ENCODE results near the gene CLEC2L.

The CLEC2L gene

DNA sequence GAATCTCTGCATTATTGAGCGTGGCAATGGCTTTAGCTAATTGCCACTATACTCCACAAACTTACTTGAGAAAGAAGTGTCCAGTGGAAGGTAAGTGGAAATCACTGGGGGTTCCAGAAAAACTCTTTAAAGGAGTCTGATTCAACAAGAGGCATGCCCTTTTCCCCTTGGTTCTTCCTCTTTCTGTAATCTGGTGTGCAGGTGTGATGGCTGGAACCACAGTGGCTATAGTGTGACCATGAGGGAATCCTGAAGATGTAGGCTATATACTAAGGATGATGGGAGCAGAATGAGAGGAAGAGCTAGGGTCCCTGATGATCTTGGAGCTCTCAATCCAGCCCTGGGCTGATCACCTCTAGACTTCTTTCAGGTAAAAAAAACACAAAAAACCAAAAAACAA lies 2.0 kb upstream of the CLEC2L start:
- in situ Hi-C loops (cut with MboI; ENCODE audit: low sequenced_read_pairs) = loop anchor here (25.0 kb wide), 1 partner anchor 491 kb away; no protein-coding TSS in a partner anchor

DNA sequence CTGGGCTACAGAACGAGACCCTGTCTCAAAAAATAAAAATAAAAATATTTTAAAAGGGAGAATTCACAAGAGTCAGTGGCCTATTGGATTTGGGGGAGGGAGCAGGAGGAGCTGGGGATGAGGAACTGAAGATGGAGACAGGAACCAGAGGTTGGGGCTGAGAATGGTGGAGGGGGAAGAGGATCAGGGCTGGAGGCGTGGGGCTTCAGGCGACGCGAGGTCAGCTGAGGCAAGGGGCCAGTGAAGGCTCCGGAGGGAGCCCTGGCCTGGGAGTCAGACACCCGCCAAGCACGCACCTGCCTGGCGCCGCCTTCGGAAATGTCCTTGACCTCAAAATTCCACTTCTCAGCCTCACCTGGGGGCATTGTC lies 671 bp upstream of the CLEC2L start:
- in situ Hi-C loops (cut with MboI; ENCODE audit: low sequenced_read_pairs) = loop anchor here (25.0 kb wide), 1 partner anchor 489 kb away; no protein-coding TSS in a partner anchor

DNA sequence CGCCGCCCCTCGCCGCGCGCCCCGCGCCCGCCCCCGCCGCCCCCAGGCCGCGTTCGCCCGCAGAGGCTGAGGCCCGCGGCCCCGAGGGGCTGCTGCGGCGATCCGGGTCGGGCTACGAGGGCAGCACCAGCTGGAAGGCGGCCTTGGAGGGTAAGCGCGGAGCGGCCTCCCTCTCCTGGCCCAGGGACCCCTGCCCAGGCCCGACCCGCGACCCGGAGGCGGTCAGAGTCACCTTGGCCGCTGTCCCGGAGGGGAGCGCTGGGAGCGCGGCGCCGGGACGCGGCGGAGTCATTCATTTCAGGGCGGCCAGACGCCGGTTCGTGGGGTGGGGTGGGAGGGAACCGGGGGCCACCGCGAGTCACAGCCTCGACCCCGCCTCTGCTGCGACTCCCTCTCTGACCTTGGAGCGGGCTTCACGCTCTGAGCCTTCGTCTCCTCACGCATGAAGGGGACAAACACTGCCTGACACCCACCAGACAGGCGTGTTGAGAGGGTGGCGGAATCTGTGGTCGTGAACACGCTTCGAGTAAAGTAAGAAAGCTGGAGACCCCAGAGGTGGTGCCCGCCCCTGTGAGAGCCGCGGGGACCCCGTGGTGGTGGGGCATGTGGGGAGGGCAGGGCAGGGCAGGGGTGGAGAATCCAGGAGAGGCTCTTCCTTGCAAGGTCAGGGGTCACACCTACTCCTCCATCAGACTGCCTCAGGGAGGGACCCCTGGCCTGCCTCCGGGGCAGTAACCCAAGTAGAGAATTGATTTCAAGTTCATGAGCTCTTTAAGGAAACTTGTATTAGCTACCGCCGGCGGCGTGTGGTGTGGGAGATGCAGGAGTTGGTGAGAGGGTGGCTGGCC lies 707 bp downstream of the CLEC2L start:
- in situ Hi-C loops (cut with MboI; ENCODE audit: low sequenced_read_pairs) = loop anchor here (25.0 kb wide), 1 partner anchor 488 kb away; no protein-coding TSS in a partner anchor

DNA sequence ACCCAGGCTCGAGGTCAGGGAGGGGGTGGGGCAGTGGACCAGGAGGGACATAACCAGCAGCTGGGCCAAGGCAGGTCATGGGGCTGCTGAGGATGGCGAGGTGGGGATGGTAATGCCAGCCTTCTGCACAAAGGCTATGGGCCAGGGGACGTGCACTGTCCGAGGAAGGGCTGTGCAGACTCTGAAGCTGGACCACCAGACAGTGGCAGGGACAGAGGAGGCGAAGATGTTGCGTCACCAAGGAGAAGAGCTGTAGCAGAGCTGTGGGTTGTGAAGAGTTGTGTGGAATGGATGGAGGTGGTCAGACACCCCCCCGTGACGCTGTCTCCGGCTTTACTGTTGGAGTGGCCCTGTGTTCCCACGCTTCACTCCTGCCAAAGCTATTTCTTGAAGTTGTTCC lies 1.8 kb downstream of the CLEC2L start:
- in situ Hi-C loops (cut with MboI; ENCODE audit: low sequenced_read_pairs) = no loop called here

DNA sequence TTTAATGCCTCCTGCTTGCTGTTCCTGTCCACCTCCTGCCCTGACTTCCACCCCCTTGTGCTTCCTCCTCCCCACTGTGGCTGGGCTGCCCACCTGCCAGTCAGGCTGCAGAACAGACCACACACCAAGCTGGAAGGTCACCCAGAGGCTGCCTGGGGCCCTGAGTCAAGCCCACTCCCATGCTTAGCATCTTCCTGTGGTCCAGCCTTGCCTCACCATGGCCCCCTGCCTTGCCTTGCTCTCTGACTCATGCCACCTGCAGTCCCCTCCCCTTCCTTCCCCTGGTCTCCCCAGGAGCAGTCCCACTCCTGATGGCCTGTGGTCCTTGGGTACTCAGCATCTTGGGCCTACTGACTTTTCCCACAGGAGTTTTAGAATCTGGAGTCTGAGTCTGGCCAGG lies 2.3 kb downstream of the CLEC2L start:
- in situ Hi-C loops (cut with MboI; ENCODE audit: low sequenced_read_pairs) = no loop called here

DNA sequence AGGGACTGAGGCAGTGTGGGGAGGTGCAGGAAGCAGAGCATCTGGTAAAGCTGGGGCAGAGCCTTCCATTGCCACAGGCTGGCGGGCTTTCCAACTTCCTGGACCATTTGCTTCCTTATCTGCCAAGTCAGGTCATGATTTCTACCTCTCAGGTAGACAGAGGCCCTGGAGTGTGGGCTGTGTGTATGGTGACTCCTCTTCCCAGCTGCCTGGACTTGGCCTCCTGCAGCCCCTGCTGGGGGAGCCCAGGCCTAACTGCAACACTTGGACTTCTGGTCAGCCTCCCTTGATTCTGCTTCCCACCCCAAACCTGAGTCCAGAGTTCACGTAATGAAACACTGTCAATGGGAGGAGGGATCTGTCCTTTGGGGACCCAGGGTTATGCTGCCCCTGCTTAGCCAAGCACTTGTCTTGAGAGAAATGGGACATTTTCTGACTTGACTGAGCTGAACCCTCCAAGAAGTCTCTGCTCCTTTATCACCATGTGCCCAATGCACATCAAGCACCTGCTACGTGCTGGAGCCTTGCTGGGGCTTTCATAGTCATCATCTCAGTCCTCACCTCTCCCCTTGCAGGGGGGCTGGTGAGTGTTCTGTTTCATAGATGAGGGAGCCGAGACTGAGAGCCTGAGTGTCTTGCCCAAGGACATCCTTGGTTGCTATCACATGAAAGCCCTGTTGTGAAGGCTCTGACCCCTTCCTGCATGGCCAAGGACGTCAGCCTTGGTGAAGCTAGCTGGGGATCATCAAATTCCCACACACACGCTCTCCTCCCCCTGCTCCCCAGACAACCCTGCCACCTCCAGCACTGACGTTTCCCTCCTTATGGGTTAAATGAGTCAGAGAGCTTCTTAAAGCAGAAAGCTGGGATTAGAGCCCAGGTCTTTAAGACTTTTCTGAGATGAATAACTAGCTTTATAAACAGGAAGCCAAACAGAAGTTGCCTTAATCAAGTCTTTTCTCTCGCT lies 3.4 kb downstream of the CLEC2L start:
- in situ Hi-C loops (cut with MboI; ENCODE audit: low sequenced_read_pairs) = no loop called here

DNA sequence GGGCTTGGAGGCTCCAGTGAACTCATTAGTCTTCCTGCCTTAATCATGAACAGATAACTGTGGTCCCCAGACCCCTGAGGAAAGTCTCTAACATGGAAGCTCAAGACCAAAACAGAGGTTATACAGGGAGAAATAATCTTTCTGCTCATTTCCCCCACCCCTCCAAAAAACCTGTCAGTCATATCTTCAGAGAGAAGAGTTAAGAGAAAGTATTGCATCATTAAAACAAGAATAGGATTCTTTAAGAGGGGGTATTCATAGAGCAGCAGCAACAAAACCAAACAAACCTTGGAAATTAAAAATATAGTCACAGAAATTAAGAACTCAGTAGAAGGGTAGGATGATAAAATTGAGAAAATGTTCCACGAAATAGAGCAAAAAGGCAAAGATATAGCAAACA lies 7.6 kb downstream of the CLEC2L start:
- in situ Hi-C loops (cut with MboI; ENCODE audit: low sequenced_read_pairs) = no loop called here

DNA sequence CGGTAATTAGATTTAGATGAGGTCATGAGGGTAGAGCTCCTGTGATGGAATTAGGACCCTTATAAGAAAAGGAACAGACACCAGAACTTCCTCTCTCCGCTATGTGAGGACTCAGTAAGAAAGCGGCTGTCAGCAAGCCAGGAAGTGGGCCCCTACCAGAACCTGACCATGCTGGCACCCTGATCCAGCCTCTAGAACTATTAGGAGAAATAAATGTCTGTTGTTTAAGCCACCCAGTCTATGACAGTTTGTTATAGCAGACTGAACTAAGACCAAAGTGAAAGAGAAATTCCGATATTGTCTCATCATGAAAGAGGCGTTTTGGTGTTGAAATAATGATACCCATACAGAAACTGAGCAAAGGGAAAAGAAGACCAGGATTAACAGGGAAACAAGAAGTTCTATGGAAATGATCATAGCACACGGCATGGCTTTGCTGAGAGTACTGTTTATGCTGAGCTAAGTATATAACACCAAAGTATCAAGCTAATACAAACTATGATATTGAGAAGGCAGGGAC lies 9.2 kb downstream of the CLEC2L start:
- in situ Hi-C loops (cut with MboI; ENCODE audit: low sequenced_read_pairs) = no loop called here

DNA sequence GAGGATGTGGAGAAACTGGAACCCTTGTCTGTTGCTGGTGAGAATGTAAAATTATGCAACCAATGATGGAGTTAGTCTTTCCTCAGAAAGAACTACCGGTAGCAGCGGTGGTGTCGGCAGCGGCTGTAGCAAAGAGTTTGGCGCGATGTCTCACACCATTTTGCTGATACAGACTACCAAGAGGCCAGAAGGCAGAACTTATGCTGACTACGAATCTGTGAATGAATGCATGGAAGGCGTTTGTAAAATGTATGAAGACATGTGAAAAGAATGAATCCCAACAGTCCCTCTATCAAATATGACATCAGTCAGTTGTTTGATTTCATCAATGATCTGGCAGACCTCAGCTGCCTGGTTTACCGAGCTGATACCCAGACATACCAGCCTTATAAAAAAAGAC lies 10.6 kb downstream of the CLEC2L start:
- in situ Hi-C loops (cut with MboI; ENCODE audit: low sequenced_read_pairs) = no loop called here

DNA sequence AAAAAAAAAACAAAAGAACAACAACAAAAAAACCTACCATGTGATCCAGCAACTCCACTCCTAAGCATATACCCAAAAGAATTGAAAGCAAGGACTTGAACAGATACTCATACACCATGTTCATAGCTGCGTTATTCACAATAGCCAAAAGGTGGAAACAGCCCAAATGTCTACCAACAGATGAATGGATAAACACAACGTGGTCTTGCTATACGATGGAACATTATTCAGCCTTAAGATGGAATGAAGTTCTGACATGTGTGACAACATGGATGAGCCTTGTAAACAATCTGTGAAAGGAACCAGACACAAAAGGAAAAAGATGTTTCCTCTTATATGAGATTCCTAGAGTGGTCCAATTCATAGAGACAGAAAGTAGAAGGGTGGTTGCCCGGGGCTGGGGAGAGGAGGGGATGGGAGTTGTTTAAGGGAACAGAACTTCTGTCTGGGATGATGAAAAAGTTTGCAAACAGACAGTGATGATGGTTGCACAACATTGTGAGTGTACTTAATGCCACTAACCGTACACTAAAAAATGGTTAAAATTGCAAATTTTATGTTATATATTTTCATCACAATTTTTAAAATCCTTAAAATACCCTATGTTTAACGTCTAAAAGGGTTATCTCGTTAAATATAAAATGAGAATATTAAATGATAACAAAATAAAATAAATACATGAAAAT lies 11.6 kb downstream of the CLEC2L start:
- in situ Hi-C loops (cut with MboI; ENCODE audit: low sequenced_read_pairs) = no loop called here

DNA sequence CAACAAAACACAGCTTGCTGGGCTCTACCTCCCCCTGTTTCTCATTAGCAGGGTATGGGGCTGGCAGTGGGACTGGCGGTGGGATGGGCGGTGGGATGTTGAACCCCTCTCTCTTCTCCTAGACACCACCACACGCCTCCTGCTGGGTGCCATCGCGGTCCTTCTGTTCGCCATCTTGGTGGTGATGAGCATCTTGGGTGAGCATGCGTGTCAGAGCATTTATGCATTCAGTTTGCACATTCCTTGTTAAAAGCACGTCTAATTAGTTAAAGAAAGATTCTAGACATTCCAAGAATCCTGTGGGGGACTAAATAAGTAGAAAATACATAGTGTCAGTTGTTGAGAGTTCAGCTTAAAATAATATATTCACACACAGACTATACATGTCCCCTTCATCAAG lies 12.7 kb downstream of the CLEC2L start:
- in situ Hi-C loops (cut with MboI; ENCODE audit: low sequenced_read_pairs) = no loop called here

DNA sequence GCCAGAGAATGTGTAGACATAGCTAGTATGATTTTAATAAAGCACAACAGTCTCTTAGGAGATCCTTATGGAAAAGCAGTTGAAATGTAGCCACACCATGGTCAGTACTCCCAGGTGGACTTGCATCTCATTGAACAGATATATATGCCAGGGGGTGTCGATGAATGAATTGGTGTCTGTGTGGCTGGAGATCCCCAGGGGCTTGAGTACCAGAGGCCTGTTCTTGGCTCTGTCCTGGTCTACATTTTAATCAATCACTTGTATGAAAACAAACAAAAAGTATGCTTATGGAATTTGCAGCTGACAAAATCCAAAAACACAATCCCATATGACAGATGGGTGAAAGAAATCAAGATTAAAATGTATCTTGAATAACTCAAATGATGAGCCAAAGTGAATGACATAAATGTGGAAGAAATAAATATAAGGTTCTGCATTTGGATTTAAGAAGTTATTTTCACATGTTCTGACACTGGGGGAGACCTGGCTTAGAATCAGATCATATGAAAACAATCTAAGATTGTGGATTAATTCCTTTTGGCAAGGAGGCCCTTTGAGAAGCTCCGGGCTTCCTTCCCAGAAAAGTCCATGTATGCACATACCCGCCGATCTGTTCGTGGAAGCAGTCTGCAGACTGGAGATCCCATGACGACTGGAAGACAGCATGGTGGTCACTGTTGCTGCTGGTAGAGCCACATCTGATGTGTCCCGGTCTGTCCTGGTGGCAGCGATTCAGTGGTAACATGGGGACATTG lies 15.6 kb downstream of the CLEC2L start:
- in situ Hi-C loops (cut with MboI; ENCODE audit: low sequenced_read_pairs) = no loop called here

DNA sequence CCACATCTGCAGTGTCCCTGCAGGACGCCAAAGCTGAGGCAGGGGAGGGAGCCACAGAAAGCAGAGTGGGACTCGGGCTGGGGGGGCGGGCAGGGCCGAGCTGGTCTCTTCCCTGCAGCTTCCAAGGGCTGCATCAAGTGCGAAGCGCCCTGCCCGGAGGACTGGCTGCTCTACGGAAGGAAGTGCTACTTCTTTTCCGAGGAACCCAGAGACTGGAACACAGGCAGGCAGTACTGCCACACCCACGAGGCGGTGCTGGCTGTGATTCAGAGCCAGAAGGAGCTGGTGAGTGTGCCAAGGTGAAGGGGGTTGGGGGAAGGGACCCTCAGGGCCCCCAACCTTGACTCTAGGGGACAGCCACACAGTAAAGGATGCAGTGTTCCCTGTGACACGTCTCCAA lies 16.7 kb downstream of the CLEC2L start:
- in situ Hi-C loops (cut with MboI; ENCODE audit: low sequenced_read_pairs) = no loop called here

DNA sequence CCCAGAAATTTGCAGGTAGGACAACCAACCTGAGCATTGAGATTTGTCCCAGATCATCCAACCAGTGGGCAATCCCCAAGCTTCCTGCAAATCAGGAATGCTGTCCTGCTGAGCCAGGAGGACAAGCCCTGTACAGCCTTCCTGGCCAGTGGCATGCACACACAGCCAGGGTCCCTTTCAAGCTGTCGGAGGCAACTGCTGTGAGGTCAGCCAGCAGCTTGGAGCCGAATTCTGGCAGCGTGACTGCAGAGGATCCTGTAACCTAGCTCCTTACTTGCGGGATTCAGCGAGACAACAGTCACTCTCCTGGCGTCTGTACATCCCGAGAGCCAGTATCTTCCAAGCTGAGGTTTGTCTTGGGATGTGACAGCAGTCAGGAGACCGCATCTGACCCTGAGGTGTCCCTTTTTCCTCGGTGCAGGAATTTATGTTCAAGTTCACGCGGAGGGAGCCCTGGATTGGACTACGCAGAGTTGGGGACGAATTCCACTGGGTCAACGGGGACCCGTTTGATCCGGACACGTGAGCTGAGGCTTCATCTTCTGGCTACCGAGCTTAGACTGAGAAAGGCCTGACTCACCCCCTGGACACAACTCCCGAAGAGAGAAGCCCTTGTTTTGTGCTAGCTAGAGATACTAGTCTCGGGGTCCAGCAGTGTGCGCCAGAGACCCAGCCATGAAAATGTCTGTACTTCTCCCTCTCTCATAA lies 18.3 kb downstream of the CLEC2L start:
- in situ Hi-C loops (cut with MboI; ENCODE audit: low sequenced_read_pairs) = no loop called here

DNA sequence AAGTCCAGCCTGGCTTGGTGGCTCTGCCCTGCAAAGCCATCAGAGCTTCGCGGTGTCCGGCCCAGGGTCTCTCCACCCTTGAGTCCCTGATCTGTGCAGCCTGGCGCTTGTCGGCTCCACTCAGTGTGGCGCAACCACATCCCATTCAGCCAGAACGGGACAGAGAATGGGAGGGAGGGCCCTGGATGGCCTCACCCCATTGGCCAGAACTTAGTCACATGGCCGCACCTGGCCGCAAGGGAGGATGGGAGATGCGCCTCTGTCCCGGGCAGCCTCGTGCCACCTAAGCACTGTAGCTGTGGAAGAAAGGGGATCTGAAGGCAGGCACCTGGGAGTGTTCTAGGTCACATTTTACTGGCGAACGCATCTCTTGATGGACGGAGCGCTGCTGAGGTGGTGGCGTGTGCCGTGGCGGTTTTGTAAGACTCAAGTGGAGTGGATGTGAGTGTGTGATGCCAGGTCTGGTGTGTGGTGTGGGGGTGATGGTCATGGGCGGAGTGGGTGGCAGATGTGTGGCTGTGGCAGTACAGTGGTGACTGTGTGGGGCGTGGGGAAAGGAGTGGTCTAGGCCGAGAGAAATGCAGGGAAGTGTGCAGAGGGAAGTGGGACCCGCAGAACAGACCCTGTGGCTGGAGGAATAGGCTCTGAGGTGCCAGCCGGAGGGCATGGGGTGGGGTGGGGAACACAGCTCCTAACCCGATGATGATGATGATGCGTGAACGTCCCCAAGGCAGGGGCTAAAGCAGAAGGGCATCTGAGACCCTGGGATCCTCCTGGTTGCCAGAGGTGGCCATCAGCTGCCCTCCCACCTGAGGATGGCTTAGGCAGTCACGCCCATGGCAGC lies 19.0 kb downstream of the CLEC2L start:
- in situ Hi-C loops (cut with MboI; ENCODE audit: low sequenced_read_pairs) = no loop called here

DNA sequence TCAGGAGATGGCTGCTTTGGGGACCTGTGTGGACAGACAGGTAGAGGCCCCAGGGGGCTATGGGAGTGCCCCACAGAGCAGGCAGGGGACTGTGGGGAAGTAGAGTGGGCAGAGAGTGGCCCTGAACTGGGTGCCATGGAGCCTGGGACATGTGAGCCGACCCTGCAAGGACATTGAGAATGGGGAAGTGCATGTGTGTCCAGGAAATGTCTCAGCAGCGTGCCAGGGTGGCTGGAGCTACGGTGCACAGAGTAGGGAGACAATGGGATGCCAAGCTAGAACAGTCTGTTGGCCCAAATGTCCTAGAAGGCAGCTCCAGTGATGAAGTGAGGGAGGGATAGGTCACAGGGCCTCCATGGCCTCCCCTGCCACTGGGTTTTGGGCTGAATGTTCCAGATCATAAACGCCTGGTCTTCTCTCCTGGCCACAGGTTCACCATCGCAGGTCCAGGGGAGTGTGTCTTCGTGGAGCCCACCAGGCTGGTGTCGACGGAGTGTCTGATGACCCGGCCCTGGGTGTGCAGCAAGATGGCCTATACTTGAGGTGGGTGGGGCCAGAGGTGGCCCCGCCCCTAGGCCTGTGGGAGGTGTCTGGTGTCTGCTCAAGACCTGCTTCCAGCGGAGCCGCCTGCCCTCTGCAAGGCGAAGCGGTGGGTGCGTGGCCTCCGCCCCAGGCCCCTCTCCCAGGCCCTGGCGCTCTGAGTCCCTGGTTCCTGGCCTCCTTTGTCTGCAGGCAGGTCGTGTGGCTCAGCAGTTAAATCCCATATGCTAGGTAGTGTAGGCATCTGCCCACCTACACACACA lies 20.5 kb downstream of the CLEC2L start:
- in situ Hi-C loops (cut with MboI; ENCODE audit: low sequenced_read_pairs) = no loop called here

DNA sequence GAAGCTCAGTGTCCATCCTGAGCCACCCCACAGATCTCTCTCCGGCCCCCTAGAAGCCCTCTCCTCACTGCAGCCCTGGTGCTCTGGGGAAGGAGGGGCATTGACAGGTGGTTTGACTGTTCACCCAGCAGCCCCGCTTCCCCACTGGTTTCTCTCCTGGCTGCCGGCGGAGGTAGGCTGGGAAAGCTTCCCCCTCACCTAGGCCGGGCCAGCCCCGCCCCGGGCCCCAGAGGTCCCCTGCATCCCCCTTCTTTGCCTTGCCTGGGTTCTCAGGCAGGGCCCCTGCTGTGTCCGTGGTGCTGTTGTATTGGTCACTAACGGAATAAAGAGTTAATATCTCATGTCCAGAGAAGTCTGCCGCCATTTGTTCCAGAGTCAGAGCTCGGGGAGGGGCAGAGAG lies 21.2 kb downstream of the CLEC2L start:
- in situ Hi-C loops (cut with MboI; ENCODE audit: low sequenced_read_pairs) = no loop called here
